ENCODE results near the gene KCNH8.

The KCNH8 gene

DNA sequence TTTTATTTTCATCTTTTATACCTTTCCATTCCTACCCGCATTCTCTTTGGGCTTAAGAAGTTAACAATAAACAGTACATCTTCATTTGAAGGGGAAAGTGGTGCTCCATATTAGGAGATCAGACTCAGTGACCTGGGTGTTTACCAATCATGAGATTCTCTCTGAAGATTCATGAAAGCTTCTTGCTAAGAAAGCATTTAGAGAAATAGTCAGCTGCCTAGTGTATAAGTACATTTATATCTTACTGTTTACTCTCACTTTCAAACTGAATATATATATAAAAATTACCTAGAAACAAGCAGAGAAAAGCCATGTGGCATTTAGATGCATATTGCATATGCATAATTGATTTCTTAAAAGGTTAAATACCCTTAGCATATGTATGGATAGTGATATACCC is 100.5 kb downstream of the KCNH8 start:
- no peak for DNase-seq (ENCODE audit: low spot score)
- peaks cover 5% of the 10 kb centered on the region for H3K9me3 Mint-ChIP-seq
- no peaks in the 10 kb centered on the region for H3K36me3 Mint-ChIP-seq (ENCODE audit: low read depth)
- peaks cover 5% of the 10 kb centered on the region for H3K27me3 Mint-ChIP-seq (ENCODE audit: low read depth)
- H3K4me3 Mint-ChIP-seq: no peak overlapping the region
- no peak overlapping the region for H3K27ac Mint-ChIP-seq
- no peaks in the 10 kb centered on the region for H3K4me1 Mint-ChIP-seq (ENCODE audit: low read depth)

DNA sequence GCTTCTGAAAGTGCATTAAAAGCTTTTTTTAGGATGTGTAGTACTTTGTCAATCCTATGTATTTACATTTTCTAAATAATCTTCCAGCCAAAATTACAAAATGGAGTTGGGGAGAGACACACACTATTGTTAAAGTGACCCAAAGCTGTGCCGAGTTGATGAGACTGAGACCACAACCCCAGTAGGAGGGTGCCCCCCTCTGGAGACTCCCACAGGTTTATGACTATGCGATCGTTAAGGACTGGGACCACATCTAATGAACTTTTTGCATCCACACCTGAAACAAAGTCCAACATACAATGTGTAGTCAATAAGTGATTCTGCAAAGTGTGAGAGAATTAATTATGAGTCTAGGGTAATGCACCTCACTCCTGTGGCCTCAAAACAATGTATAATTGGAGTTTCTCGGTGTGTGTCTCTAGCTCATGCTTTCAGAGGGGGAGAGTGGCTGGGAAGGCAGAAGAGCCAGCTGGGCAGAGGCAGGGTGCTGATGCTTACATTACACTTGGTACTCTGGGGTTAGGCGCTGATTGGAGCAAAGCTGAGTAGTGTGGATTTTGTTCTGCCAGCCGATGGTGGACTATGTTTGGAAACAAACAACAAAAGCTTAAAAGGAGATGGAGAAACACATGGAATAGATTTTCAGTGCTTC is 102.8 kb downstream of the KCNH8 start:
- Mint-ChIP-seq H3K27me3 (ENCODE audit: low read depth) (peaks cover 5% of the 10 kb centered on the region), H3K4me1 (ENCODE audit: low read depth) (peaks cover 6% of the 10 kb centered on the region), H3K27ac (no peak overlapping the region), H3K4me3 (no peak overlapping the region), H3K9me3 (no peaks in the 10 kb centered on the region), H3K36me3 (ENCODE audit: low read depth) (no peaks in the 10 kb centered on the region)
- DNase-seq (ENCODE audit: low spot score): no peak

DNA sequence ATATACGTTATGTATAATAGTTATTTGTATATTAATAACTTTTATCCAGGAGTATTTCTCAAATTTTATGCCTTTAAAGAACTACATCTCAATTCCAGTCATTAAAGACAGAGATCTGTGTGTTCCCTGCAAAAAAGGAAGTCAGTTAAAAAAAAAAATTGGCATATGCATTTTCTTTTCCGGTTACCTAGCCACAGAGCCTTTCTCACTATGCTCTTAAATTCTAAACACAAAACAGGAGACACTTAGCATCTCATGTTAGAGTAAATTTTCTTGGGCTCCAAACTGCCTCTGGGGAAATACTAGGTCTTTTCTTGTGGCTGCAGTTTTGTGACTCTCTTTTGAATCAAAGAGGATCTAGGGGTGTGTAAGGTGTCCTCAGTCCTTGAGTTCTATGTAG is 105.9 kb downstream of the KCNH8 start:
- Mint-ChIP-seq H3K4me1 (ENCODE audit: low read depth) (peaks cover 6% of the 10 kb centered on the region), H3K36me3 (ENCODE audit: low read depth) (no peaks in the 10 kb centered on the region), H3K27ac (no peak overlapping the region), H3K9me3 (no peaks in the 10 kb centered on the region), H3K27me3 (ENCODE audit: low read depth) (peaks cover under 1% of the 10 kb centered on the region), H3K4me3 (no peak overlapping the region)
- no peak for DNase-seq (ENCODE audit: low spot score)

DNA sequence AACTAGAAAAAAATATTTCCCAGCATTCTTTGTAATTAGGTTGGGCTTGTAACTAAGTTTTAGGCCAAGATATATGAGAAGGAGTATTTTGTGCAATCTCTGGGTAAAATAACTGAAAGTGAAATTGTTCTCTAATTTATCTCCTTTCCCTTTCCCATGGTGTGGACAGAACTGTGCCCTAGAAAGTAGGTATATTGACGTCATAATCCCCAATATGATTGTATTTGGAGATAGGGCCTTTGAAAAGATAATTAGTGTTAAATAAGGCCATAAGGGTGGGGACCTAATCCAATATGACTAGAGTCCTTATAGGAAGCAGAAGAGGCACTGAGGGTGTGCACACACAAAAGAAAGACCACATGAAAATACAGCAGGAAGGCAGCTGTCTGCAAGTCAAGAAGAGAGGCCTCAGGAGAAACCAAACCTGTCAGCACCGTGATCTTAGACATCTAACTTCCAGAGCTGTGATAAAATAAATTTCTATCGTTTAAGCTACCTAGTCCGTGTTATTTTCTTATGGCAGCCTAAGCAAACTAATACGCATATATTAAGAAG is 106.6 kb downstream of the KCNH8 start:
- no peaks in the 10 kb centered on the region for H3K36me3 Mint-ChIP-seq (ENCODE audit: low read depth)
- H3K9me3 Mint-ChIP-seq: no peaks in the 10 kb centered on the region
- H3K27me3 Mint-ChIP-seq (ENCODE audit: low read depth): peaks cover 2% of the 10 kb centered on the region
- DNase-seq (ENCODE audit: low spot score): no peak
- peaks cover 6% of the 10 kb centered on the region for H3K4me1 Mint-ChIP-seq (ENCODE audit: low read depth)
- H3K4me3 Mint-ChIP-seq: no peak overlapping the region
- no peak overlapping the region for H3K27ac Mint-ChIP-seq

DNA sequence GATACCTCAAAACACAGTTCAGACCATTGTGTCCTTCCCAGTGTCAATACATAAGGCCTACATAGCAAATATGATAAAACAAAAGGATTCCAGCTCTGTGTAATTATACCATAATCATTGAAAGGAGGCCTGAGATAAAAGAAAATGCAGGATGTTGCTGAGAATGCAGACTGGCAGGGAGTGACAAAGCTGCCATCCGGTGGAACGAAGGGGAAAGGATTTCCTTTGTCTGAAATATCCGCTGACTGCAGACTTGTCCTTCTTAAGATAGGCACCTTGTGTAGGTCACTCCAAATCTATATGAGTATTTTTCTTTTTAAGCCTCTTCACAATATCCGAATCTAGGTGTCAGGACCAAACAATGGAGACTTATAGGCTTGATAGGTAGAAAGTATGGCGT is 108.0 kb downstream of the KCNH8 start:
- H3K27me3 Mint-ChIP-seq (ENCODE audit: low read depth): peaks cover 2% of the 10 kb centered on the region
- H3K9me3 Mint-ChIP-seq: no peaks in the 10 kb centered on the region
- DNase-seq (ENCODE audit: low spot score): no peak
- no peaks in the 10 kb centered on the region for H3K36me3 Mint-ChIP-seq (ENCODE audit: low read depth)
- H3K27ac Mint-ChIP-seq: no peak overlapping the region
- H3K4me3 Mint-ChIP-seq: no peak overlapping the region
- peaks cover 6% of the 10 kb centered on the region for H3K4me1 Mint-ChIP-seq (ENCODE audit: low read depth)

DNA sequence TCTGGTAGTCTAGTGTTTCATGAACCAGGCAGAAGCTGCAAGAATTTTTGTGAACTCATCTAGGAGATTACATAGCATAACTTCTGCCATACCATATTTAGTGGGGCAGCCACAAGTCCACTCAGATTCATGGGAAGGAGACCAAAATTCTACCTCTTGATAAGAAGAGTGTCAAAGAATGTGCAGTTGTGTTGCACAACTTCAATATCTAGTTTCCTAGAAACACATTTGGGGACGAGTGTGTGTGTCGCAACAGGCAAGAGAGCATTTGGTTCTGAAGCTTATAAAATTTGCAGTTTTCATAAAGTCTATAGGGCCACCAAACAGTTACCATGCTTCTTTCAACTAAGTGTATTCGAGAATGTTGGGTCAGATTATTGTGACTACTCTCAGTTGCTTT is 115.3 kb downstream of the KCNH8 start:
- peaks cover 2% of the 10 kb centered on the region for H3K27me3 Mint-ChIP-seq (ENCODE audit: low read depth)
- H3K4me1 Mint-ChIP-seq (ENCODE audit: low read depth): no peaks in the 10 kb centered on the region
- no peaks in the 10 kb centered on the region for H3K36me3 Mint-ChIP-seq (ENCODE audit: low read depth)
- H3K4me3 Mint-ChIP-seq: no peak overlapping the region
- H3K9me3 Mint-ChIP-seq: no peaks in the 10 kb centered on the region
- no peak overlapping the region for H3K27ac Mint-ChIP-seq
- no peak for DNase-seq (ENCODE audit: low spot score)

DNA sequence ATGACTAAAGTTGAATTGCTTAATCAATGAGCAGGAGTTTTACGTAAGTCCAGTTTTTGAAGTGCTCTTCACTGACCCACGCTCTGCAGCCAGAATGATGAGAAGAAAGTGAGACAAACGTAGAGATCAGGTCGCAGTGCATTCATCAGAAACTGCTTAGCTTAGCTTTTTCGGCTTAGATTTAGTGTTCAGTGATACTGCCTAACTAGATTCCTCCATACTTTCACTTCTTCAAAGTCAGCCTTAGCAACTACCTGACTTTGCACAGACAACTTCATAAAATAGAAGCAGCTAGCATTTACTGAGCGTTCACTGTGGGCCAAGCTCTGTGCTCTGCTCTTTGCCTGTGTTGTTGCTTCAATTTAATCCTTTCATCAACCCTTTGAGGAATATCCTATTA is 116.1 kb downstream of the KCNH8 start:
- H3K36me3 Mint-ChIP-seq (ENCODE audit: low read depth): no peaks in the 10 kb centered on the region
- no peak overlapping the region for H3K4me3 Mint-ChIP-seq
- no peaks in the 10 kb centered on the region for H3K9me3 Mint-ChIP-seq
- no peak for DNase-seq (ENCODE audit: low spot score)
- H3K27me3 Mint-ChIP-seq (ENCODE audit: low read depth): peaks cover 2% of the 10 kb centered on the region
- H3K4me1 Mint-ChIP-seq (ENCODE audit: low read depth): no peaks in the 10 kb centered on the region
- no peak overlapping the region for H3K27ac Mint-ChIP-seq

DNA sequence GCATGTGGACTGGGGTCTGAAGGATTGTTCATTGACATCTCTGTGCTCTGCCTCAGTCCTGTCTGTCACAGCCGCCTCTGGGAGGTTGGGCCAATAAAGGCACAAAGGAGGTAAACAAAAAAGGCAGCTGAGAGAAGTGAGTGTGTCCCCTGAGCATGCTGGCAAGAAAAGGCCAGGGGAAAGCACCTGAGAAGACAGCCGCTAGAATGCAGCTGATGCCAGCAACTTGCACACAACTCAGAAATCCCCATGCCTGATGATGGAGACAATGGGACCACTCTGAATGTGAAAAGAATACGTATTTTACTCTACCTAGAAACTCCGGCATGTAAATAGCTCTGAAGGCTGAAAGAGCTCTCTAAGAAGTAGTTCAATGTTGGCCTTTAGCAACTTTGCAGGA is 118.7 kb downstream of the KCNH8 start:
- no peaks in the 10 kb centered on the region for H3K9me3 Mint-ChIP-seq
- no peak overlapping the region for H3K4me3 Mint-ChIP-seq
- H3K27ac Mint-ChIP-seq: no peak overlapping the region
- no peaks in the 10 kb centered on the region for H3K4me1 Mint-ChIP-seq (ENCODE audit: low read depth)
- H3K36me3 Mint-ChIP-seq (ENCODE audit: low read depth): no peaks in the 10 kb centered on the region
- no peak for DNase-seq (ENCODE audit: low spot score)
- H3K27me3 Mint-ChIP-seq (ENCODE audit: low read depth): no peaks in the 10 kb centered on the region

DNA sequence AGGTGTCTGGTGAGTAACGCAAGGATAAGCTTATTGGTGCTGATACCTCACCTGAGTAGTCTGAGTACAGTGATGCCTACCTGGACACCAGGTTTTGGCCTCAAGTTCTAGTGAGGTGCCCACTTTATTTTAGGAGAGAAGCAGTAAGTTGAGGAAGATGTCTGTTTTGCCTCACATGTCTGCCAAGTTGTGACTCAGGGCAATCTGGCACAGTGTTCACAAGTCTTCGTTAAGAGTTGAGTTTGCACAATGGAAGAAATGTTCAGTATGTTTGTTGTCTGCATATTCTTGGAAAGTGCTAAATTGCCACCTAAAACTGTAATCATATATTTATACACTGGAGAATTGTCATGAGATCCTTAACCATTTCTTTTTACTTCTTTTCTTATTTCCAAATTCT is 122.2 kb downstream of the KCNH8 start:
- no peaks in the 10 kb centered on the region for H3K4me1 Mint-ChIP-seq (ENCODE audit: low read depth)
- H3K9me3 Mint-ChIP-seq: no peaks in the 10 kb centered on the region
- no peak overlapping the region for H3K27ac Mint-ChIP-seq
- no peaks in the 10 kb centered on the region for H3K36me3 Mint-ChIP-seq (ENCODE audit: low read depth)
- no peak overlapping the region for H3K4me3 Mint-ChIP-seq
- H3K27me3 Mint-ChIP-seq (ENCODE audit: low read depth): no peaks in the 10 kb centered on the region
- no peak for DNase-seq (ENCODE audit: low spot score)

DNA sequence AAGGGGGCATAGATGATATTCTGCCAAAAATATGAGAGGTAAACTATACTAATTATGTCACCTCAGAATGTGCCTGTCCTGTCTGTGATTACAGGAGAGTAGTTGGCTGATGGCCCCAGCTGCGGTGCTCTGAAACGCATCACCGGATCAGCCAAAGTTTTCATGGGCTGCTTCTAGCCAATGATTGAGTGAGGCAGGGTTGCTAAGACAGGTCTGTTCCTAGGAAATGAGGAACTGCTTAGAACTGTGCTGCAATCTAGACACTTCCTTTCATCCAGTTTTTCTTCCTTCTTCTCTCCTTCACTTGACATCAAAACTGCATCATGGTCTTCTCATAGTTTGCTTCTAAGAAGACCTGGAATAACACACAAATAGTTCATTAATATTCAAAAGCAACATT is 124.0 kb downstream of the KCNH8 start:
- no peaks in the 10 kb centered on the region for H3K27me3 Mint-ChIP-seq (ENCODE audit: low read depth)
- H3K4me1 Mint-ChIP-seq (ENCODE audit: low read depth): no peaks in the 10 kb centered on the region
- H3K36me3 Mint-ChIP-seq (ENCODE audit: low read depth): no peaks in the 10 kb centered on the region
- H3K4me3 Mint-ChIP-seq: no peak overlapping the region
- no peak overlapping the region for H3K27ac Mint-ChIP-seq
- H3K9me3 Mint-ChIP-seq: no peaks in the 10 kb centered on the region
- no peak for DNase-seq (ENCODE audit: low spot score)

DNA sequence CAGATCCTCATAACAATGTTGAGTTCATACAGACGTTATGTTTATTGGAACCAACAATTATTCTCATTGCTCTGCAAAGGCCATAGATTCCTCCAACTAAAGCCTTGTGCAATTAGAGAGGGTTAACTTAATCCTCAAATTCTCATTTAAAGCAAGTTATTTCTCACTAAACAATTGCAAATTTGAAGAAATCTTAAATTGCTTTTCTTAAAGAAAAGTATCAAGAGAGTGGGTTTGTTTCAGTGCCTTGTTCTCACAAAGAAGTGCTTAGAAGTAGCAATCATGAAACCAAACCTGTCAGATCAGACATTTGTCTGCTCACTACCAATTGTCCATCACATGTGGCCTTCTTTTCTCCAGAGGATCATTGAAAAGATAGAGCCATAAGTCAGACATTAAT is 124.8 kb downstream of the KCNH8 start:
- H3K27ac Mint-ChIP-seq: no peak overlapping the region
- no peaks in the 10 kb centered on the region for H3K9me3 Mint-ChIP-seq
- no peaks in the 10 kb centered on the region for H3K27me3 Mint-ChIP-seq (ENCODE audit: low read depth)
- DNase-seq (ENCODE audit: low spot score): no peak
- no peaks in the 10 kb centered on the region for H3K4me1 Mint-ChIP-seq (ENCODE audit: low read depth)
- no peaks in the 10 kb centered on the region for H3K36me3 Mint-ChIP-seq (ENCODE audit: low read depth)
- no peak overlapping the region for H3K4me3 Mint-ChIP-seq

DNA sequence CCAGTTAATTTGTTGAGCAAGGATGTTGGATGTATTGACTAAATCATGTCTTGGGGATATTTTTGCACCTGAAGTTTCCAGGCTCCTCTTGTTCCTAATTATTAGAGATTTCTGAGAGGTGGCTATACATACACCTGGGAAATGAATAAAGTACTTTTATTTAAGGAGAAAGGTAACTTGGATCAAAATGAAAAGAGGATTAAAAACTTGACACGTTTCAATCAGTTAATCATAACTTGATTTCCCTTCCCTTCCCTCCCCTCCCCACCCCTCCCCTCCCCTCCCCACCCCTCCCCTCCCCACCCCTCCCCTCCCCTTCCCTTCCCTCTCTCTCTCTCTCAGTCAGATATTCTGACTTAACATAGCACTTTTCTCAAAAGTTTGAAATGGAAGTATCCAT is 126.3 kb downstream of the KCNH8 start:
- DNase-seq (ENCODE audit: low spot score): no peak
- Mint-ChIP-seq H3K4me1 (ENCODE audit: low read depth) (no peaks in the 10 kb centered on the region), H3K27ac (no peak overlapping the region), H3K36me3 (ENCODE audit: low read depth) (no peaks in the 10 kb centered on the region), H3K4me3 (no peak overlapping the region), H3K27me3 (ENCODE audit: low read depth) (no peaks in the 10 kb centered on the region), H3K9me3 (no peaks in the 10 kb centered on the region)

DNA sequence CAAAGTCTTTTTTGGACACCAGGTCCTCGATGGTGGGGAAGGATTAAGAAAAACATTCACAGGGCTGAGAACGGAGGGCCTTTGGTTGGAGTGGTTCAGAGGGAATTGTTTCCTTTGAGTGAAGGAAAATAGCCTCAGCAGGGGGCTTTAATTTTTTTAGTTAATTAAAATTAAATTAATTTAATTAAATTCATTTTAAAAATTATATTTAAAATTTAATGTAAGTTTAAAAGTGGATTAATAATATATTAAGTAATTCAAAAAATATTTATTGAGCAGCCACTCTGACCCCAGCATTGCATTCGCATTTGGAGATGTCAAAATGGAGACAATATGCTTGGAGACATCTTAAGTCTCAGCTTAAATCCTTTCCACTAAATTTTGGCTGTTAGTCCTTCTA is 136.7 kb downstream of the KCNH8 start:
- H3K4me1 Mint-ChIP-seq (ENCODE audit: low read depth): no peaks in the 10 kb centered on the region
- no peaks in the 10 kb centered on the region for H3K27me3 Mint-ChIP-seq (ENCODE audit: low read depth)
- DNase-seq (ENCODE audit: low spot score): no peak
- no peak overlapping the region for H3K27ac Mint-ChIP-seq
- no peaks in the 10 kb centered on the region for H3K9me3 Mint-ChIP-seq
- no peaks in the 10 kb centered on the region for H3K36me3 Mint-ChIP-seq (ENCODE audit: low read depth)
- no peak overlapping the region for H3K4me3 Mint-ChIP-seq

DNA sequence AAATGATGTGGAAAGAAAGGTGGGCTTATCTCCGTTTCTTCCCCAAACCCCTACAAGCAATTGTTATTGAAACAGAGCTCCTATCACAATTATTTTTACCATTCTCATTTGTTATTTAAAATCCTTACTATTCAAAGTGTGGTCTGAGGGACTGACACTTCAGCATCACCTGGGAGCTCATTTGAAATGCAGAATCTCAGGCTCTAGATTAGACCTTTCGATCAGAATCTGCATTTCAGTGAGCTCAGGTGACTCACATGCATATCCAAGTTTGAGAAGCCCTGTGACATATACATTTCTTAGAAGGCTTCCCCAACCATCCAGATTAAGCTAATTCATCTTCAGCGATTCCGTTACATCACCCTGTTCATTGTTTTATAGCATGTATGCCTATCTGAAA is 145.0 kb downstream of the KCNH8 start:
- Mint-ChIP-seq H3K4me1 (ENCODE audit: low read depth) (no peaks in the 10 kb centered on the region), H3K27me3 (ENCODE audit: low read depth) (no peaks in the 10 kb centered on the region), H3K9me3 (no peaks in the 10 kb centered on the region), H3K4me3 (no peak overlapping the region), H3K36me3 (ENCODE audit: low read depth) (no peaks in the 10 kb centered on the region), H3K27ac (no peak overlapping the region)
- no peak for DNase-seq (ENCODE audit: low spot score)

DNA sequence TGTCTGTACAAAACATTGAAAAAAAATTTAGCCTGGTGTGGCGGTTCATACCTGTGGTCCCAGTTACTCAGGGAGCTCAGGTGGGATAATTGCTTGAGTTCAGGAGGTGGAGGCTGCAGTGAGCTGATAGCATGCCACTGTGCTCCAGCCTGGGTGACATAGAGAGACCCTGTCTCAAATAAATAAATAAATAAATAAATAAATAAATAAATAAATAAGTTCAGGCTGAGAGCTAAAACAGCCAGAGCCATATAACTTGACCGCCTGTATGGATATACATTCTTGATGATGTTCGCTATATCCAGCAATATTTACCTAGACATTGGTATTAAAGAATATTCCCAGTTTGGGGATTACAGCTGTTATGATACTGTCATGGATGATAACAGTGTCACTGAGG is 146.9 kb downstream of the KCNH8 start:
- Mint-ChIP-seq H3K36me3 (ENCODE audit: low read depth) (no peaks in the 10 kb centered on the region), H3K27me3 (ENCODE audit: low read depth) (no peaks in the 10 kb centered on the region), H3K27ac (no peak overlapping the region), H3K4me3 (no peak overlapping the region), H3K9me3 (no peaks in the 10 kb centered on the region), H3K4me1 (ENCODE audit: low read depth) (no peaks in the 10 kb centered on the region)
- DNase-seq (ENCODE audit: low spot score): no peak

Data from T-helper 2 cell treated with Interferon-gamma antibody and Interleukin-4, amounts not matched to agents 5 μg/mL and 100 μg/mL, for 36 hours (primary cell).